IMR-90 (cell line): ENCODE data around the gene IL1RAPL1. TPM values are rescaled to one million over a fixed set of nuclear protein-coding genes. Genes with fewer than 3 reads are reported as not detected.

Experiments used
- ATAC-seq: fragments of 200-7000 bp; cut with Tn5 transposase; 2 replicates; pipeline ENCODE4 v1.9.1; 2020; ENCODE audit warnings: low read depth, mild to moderate bottlenecking, moderate library complexity
- BruUV-seq: library from RNA; stranded (reverse); fragments of 400-500 nt; replicated peaks from 2 replicates; lab custom pipeline; 2021; lab: Mats Ljungman, UMichigan
- CTCF ChIA-PET: fragments of 300-600 bp; formaldehyde crosslinking; extraction: SDS; loops from one replicate; lab custom pipeline; 2021; ENCODE audit warnings: antibody characterized with exemption; lab: Yijun Ruan, JAX
- POLR2A ChIA-PET: fragments of 300-600 bp; sonication (Branson Sonifier 250); formaldehyde crosslinking; loops from one replicate; lab custom pipeline; 2022; ENCODE audit warnings: antibody characterized with exemption; ENCODE audit not compliant: unreplicated experiment; lab: Charles Lee
- DNase-seq: peaks from one replicate; pipeline ENCODE4 v3.0.0; 2013
- H2AFZ ChIP-seq: replicated peaks from 2 replicates; pipeline ENCODE3; 2013; ENCODE audit warnings: low read length, mild to moderate bottlenecking; ENCODE audit not compliant: poor library complexity
- H2AK5ac ChIP-seq: 2 replicates; pipeline ENCODE4 v1.6.1; 2013; ENCODE audit warnings: low read depth, low read length, inconsistent platforms
- H2AK9ac ChIP-seq: replicated peaks from 2 replicates; pipeline ENCODE3; 2013; ENCODE audit warnings: mild to moderate bottlenecking, low read depth, low read length, moderate library complexity; ENCODE audit not compliant: poor library complexity
- H2BK120ac ChIP-seq: 2 replicates; pipeline ENCODE4 v1.6.1; 2013; ENCODE audit warnings: low read depth, low read length, inconsistent platforms
- H2BK15ac ChIP-seq: 3 replicates; pipeline ENCODE4 v1.6.1; 2013; ENCODE audit warnings: low read depth, low read length, inconsistent platforms
- H2BK20ac ChIP-seq: 2 replicates; pipeline ENCODE4 v1.6.1; 2013; ENCODE audit warnings: low read depth, mild to moderate bottlenecking, inconsistent platforms, low read length, moderate library complexity
- H2BK5ac ChIP-seq: 2 replicates; pipeline ENCODE4 v1.6.1; 2013; ENCODE audit warnings: mild to moderate bottlenecking, low read depth, low read length, inconsistent platforms; ENCODE audit not compliant: poor library complexity, severe bottlenecking
- H3K14ac ChIP-seq: replicated peaks from 2 replicates; pipeline ENCODE4 v1.6.1; 2013; ENCODE audit warnings: low read depth, low read length, inconsistent platforms
- H3K18ac ChIP-seq: 2 replicates; pipeline ENCODE4 v1.6.1; 2013; ENCODE audit warnings: low read depth, low read length, control low read depth
- H3K23ac ChIP-seq: 2 replicates; pipeline ENCODE4 v1.6.1; 2013; ENCODE audit warnings: low read depth, low read length, inconsistent platforms
- H3K27ac ChIP-seq: 2 replicates; pipeline ENCODE4 v1.5.1; 2013; ENCODE audit warnings: mild to moderate bottlenecking, control low read depth, low read length; ENCODE audit not compliant: insufficient read depth
- H3K27me3 ChIP-seq: 2 replicates; pipeline ENCODE4 v1.6.1; 2013; ENCODE audit warnings: low read length; ENCODE audit not compliant: control insufficient read depth, insufficient read depth
- H3K36me3 ChIP-seq: 2 replicates; pipeline ENCODE4 v1.6.1; 2013; ENCODE audit warnings: low read length, mixed read lengths; ENCODE audit not compliant: control insufficient read depth, insufficient read depth
- H3K4ac ChIP-seq: 2 replicates; pipeline ENCODE4 v1.6.1; 2013; ENCODE audit warnings: low read depth, low read length, inconsistent platforms
- H3K4me1 ChIP-seq: 2 replicates; pipeline ENCODE4 v1.6.1; 2013; ENCODE audit warnings: low read length, mixed read lengths; ENCODE audit not compliant: control insufficient read depth, insufficient read depth
- H3K4me2 ChIP-seq: 2 replicates; pipeline ENCODE4 v1.6.1; 2013; ENCODE audit warnings: low read depth, mild to moderate bottlenecking, control low read depth, low read length, moderate library complexity
- H3K4me3 ChIP-seq: 2 replicates; pipeline ENCODE4 v1.5.1; 2013; ENCODE audit warnings: low read depth, mild to moderate bottlenecking, control low read depth, low read length, moderate library complexity; ENCODE audit not compliant: insufficient read depth
- H3K56ac ChIP-seq: 2 replicates; pipeline ENCODE4 v1.6.1; 2013; ENCODE audit warnings: low read length, inconsistent platforms; ENCODE audit not compliant: insufficient read depth; ENCODE audit errors: extremely low read depth
- H3K79me1 ChIP-seq, 2 experiments: 2 replicates each; pipeline ENCODE4 v1.6.1; 2013; ENCODE audit warnings: low read length in 2 of 2, inconsistent platforms in 1 of 2, low read depth in 1 of 2
- H3K9ac ChIP-seq: 2 replicates; pipeline ENCODE4 v1.6.1; 2013; ENCODE audit warnings: low read depth, low read length, control low read depth
- H3K9me1 ChIP-seq: 2 replicates; pipeline ENCODE4 v1.6.1; 2013; ENCODE audit warnings: low read length, inconsistent platforms; ENCODE audit not compliant: insufficient read depth
- H3K9me3 ChIP-seq: 2 replicates; pipeline ENCODE4 v1.6.1; 2013; ENCODE audit warnings: low read length; ENCODE audit not compliant: control insufficient read depth, insufficient read depth
- H4K20me1 ChIP-seq: 2 replicates; pipeline ENCODE4 v1.6.1; 2013; ENCODE audit warnings: low read length, inconsistent platforms; ENCODE audit not compliant: insufficient read depth
- H4K5ac ChIP-seq: 2 replicates; pipeline ENCODE4 v1.6.1; 2013; ENCODE audit warnings: mild to moderate bottlenecking, low read depth, low read length, control low read depth
- H4K8ac ChIP-seq, 2 experiments: 2 replicates each; pipeline ENCODE4 v1.6.1; 2013; ENCODE audit warnings: low read depth in 2 of 2, low read length in 2 of 2, control low read depth in 1 of 2, inconsistent platforms in 1 of 2
- H4K91ac ChIP-seq: 2 replicates; pipeline ENCODE4 v1.6.1; 2013; ENCODE audit warnings: low read depth, low read length, inconsistent platforms; ENCODE audit not compliant: insufficient read depth
- POLR2A ChIP-seq: IDR thresholded peaks from 2 replicates; pipeline ENCODE4 v1.6.1; 2012; ENCODE audit warnings: mild to moderate bottlenecking, low read depth, low read length
- RAD21 ChIP-seq: IDR thresholded peaks from 2 replicates; pipeline ENCODE4 v1.6.1; 2012; ENCODE audit warnings: low read length, improper control_type of control experiment
- RCOR1 ChIP-seq: IDR thresholded peaks from 2 replicates; pipeline ENCODE4 v1.6.1; 2012; ENCODE audit warnings: mild to moderate bottlenecking, low read length, improper control_type of control experiment; ENCODE audit not compliant: insufficient replicate concordance
- WGBS, 2 experiments: methylation state at CpG; one replicate each; pipeline versions ENCODE4 v1.1.5 to v1.1.7; 2013; ENCODE audit warnings: missing lambda C conversion rate in 2 of 2; ENCODE audit not compliant: insufficient read length in 1 of 2; ENCODE audit errors: extremely low coverage in 2 of 2; 5-methylcytosine and 5-hydroxymethylcytosine counted together
- dilution Hi-C: fragments of 300-500 bp; cut with HindIII; formaldehyde crosslinking; loops from one replicate; pipeline ENCODE4 v1.14.3; 2018; ENCODE audit warnings: low sequenced_read_pairs; ENCODE audit not compliant: unreplicated experiment
- in situ Hi-C: fragments of 300-500 bp; cut with MboI; formaldehyde crosslinking; loops from 3 replicates; pipeline ENCODE4 v1.14.3; 2019; ENCODE audit warnings: low sequenced_read_pairs, inconsistent platforms, mixed read lengths
- intact Hi-C: fragments of 100-400 bp; cut with micrococcal nuclease; formaldehyde crosslinking; loops from 2 replicates; pipeline ENCODE4 v1.10.0; 2022
- polyA plus RNA-seq, 3 experiments: library from polyadenylated mRNA; depleted of rRNA; stranded (reverse); fragments of >200 nt; gene quantifications; 2 replicates each; pipeline ENCODE4 v1.2.3, GENCODE V29; 2012; ENCODE audit warnings: low replicate concordance in 1 of 3
- total RNA-seq: library from RNA; depleted of rRNA; stranded (reverse); fragments of >200 nt; gene quantifications from 2 replicates; pipeline ENCODE4 v1.2.3, GENCODE V29; 2012
- TF ChIP-seq, protein P1 (sequence below): conservative IDR thresholded peaks from 2 replicates; pipeline ENCODE4 v1.5.1; 2012; ENCODE audit warnings: mild to moderate bottlenecking, low read depth, low read length, improper control_type of control experiment

IL1RAPL1 gene
- total and polyA plus RNA-seq, 2 of the 4 experiments (the other 2 are of a cell fraction), result 1.5 to 9.0 TPM

- Histone ChIP-seq H3K4me2 (no peak overlapping the region), H4K8ac (no peak overlapping the region), H2BK15ac (no peak overlapping the region), H3K4me3 (no peak overlapping the region), H4K91ac (no peak overlapping the region), H4K20me1 (no peaks in the 10 kb centered on the region), H4K5ac (no peak overlapping the region), H3K27me3 (no peaks in the 10 kb centered on the region), H2AK5ac (no peak overlapping the region), H2BK20ac (no peak overlapping the region), H3K27ac (no peak overlapping the region), H3K9ac (no peak overlapping the region), H3K36me3 (no peaks in the 10 kb centered on the region), H3K23ac (no peak overlapping the region), H2BK5ac (no peak overlapping the region), H3K4ac (no peak overlapping the region), H3K56ac (no peak overlapping the region), H2AFZ (no peak overlapping the region), H3K18ac (no peak overlapping the region), H3K79me1 (no peaks in the 10 kb centered on the region), H3K9me1 (no peaks in the 10 kb centered on the region), H3K9me3 (no peaks in the 10 kb centered on the region), H3K14ac (no peak overlapping the region), H3K4me1 (no peaks in the 10 kb centered on the region), H2AK9ac (no peak overlapping the region), H2BK120ac (no peak overlapping the region)
- intact Hi-C loops (no loop called here), dilution Hi-C loops (no loop called here), in situ Hi-C loops (no loop called here)
- ChIA-PET POLR2A (no interaction called here), CTCF (interaction anchor here (0.9 kb wide), 1 partner anchor 12 kb away, joined by 4 read pairs; no protein-coding TSS in a partner anchor)
- no CpG with 5 or more reads among the region's 4 CpGs for WGBS, 2 experiments
- TF ChIP-seq RCOR1, result no peak
- peak; percentile 21; the same call in 1 of the 2 replicates for TF ChIP-seq RAD21
- TF ChIP-seq POLR2A, result no peak
- TF ChIP-seq, protein P1, sequence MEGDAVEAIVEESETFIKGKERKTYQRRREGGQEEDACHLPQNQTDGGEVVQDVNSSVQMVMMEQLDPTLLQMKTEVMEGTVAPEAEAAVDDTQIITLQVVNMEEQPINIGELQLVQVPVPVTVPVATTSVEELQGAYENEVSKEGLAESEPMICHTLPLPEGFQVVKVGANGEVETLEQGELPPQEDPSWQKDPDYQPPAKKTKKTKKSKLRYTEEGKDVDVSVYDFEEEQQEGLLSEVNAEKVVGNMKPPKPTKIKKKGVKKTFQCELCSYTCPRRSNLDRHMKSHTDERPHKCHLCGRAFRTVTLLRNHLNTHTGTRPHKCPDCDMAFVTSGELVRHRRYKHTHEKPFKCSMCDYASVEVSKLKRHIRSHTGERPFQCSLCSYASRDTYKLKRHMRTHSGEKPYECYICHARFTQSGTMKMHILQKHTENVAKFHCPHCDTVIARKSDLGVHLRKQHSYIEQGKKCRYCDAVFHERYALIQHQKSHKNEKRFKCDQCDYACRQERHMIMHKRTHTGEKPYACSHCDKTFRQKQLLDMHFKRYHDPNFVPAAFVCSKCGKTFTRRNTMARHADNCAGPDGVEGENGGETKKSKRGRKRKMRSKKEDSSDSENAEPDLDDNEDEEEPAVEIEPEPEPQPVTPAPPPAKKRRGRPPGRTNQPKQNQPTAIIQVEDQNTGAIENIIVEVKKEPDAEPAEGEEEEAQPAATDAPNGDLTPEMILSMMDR, result peak; percentile 24; the same call in 1 of the 2 replicates
- no peak for DNase-seq
- ATAC-seq, result no peak
- no TSS peak for BruUV-seq
Measured at GRCh38 chrX:29911673-29912072, 1324.4 kb downstream of the IL1RAPL1 start.
